IMR-90 (cell line): ENCODE data around the gene GLP2R.

Source experiments
- CHD1 ChIP-seq: IDR thresholded peaks from 2 replicates; pipeline ENCODE4 v1.6.1; 2012; ENCODE audit warnings: low read depth, low read length, improper control_type of control experiment
- CTCF ChIP-seq: conservative IDR thresholded peaks from 2 replicates; pipeline ENCODE4 v1.5.1; 2012; ENCODE audit warnings: mild to moderate bottlenecking, low read depth, low read length, improper control_type of control experiment
- FOS ChIP-seq: fragments of 150-350 bp; IDR thresholded peaks from 2 replicates; pipeline ENCODE4 v1.6.1; 2016; ENCODE audit warnings: low read depth, low read length
- RAD21 ChIP-seq: IDR thresholded peaks from 2 replicates; pipeline ENCODE4 v1.6.1; 2012; ENCODE audit warnings: low read length, improper control_type of control experiment
- RFX5 ChIP-seq: IDR thresholded peaks from 2 replicates; pipeline ENCODE4 v1.8.0; 2012; ENCODE audit warnings: low read depth, mild to moderate bottlenecking, low read length, moderate library complexity

GRCh38 chr17:9905078-9905415, 79.3 kb downstream of the GLP2R start, which contains the start of gene RCVRN:
- TF ChIP-seq RFX5 (no peak), CHD1 (no peak), CTCF (no peak), RAD21 (no peak), FOS (no peak)
